HL-60/S4 (cell line): ENCODE measurements around the gene CA5A.
"Not testable (repeated sequence)": the region's sequence is repeated elsewhere in the genome, so short reads cannot be mapped to it uniquely, and the experiment has no call there.

Experiments used
- in situ Hi-C: fragments of 300-500 bp; cut with MboI; formaldehyde crosslinking; loops from 2 replicates; pipeline ENCODE4 v1.14.3; 2022; ENCODE audit warnings: low sequenced_read_pairs

The CA5A gene

GRCh38 chr16:87870418-87871291, 65.7 kb downstream of the CA5A start:
- in situ Hi-C loops: not testable (repeated sequence)

- in situ Hi-C loops: not testable (repeated sequence)
Measured at GRCh38 chr16:87869879-87870417, 66.4 kb downstream of the CA5A start.

GRCh38 chr16:87869061-87869878, 67.1 kb downstream of the CA5A start, which contains the start of gene SLC7A5:
Gene SLC7A5, minus strand, starts transcription at chr16:87869507. Its CDS starts 85 bp downstream, at chr16:87869422.
- in situ Hi-C loops: not testable (repeated sequence)

- in situ Hi-C loops: not testable (repeated sequence)
Measured at GRCh38 chr16:87868254-87869029, 67.9 kb downstream of the CA5A start.

GRCh38 chr16:87865902-87866555, 70.3 kb downstream of the CA5A start:
- in situ Hi-C loops: not testable (repeated sequence)

- in situ Hi-C loops: no loop called here
Measured at GRCh38 chr16:87864331-87864989, 71.9 kb downstream of the CA5A start.

GRCh38 chr16:87863327-87863635, 73.0 kb downstream of the CA5A start:
- in situ Hi-C loops: not testable (repeated sequence)

GRCh38 chr16:87862597-87863326, 73.6 kb downstream of the CA5A start:
- in situ Hi-C loops: not testable (repeated sequence)

- in situ Hi-C loops: not testable (repeated sequence)
Measured at GRCh38 chr16:87861300-87862099, 74.8 kb downstream of the CA5A start.

GRCh38 chr16:87860553-87861299, 75.6 kb downstream of the CA5A start:
- in situ Hi-C loops: no loop called here

- in situ Hi-C loops: not testable (repeated sequence)
Measured at GRCh38 chr16:87858151-87858993, 78.0 kb downstream of the CA5A start.

GRCh38 chr16:87856791-87857228, 79.5 kb downstream of the CA5A start:
- in situ Hi-C loops: no loop called here

GRCh38 chr16:87855852-87856715, 80.2 kb downstream of the CA5A start:
- in situ Hi-C loops: no loop called here

GRCh38 chr16:87854907-87855683, 81.2 kb downstream of the CA5A start:
- in situ Hi-C loops: no loop called here
